Left lobe of liver (tissue), 2 donors: ENCODE data around the gene RNF126. TPM values are rescaled to one million over a fixed set of nuclear protein-coding genes. Genes with fewer than 3 reads are reported as not detected.
A peak's percentile ranks its signal among the peaks of the same experiment; 100 is the strongest.
"Not testable (repeated sequence)": the region's sequence is repeated elsewhere in the genome, so short reads cannot be mapped to it uniquely, and the experiment has no call there.

Experiments
- ATAC-seq: fragments of 200-7000 bp; cut with Tn5 transposase; one replicate; pipeline ENCODE4 v1.9.1; 2020; ENCODE audit warnings: mild to moderate bottlenecking, moderate library complexity
- DNase-seq: peaks from one replicate; pipeline ENCODE4 v3.0.0-alpha.2; 2020; ENCODE audit warnings: low spot score
- total RNA-seq: library from RNA; stranded (reverse); gene quantifications from one replicate; pipeline ENCODE4 v1.2.1, GENCODE V29; 2021
- donor health status: DM: no; HTN: no; CAD: no; lungs with moderate emphysema.
- donor health status: DM: no; HTN: yes; CAD: no.

Gene RNF126
- total RNA-seq, 1 donor from 2014 or later, result 22.2 TPM

- ATAC-seq (no peak), DNase-seq (no peak)
Observed at GRCh38 chr19:686589-687297, 23.7 kb upstream of the RNF126 start.

- no peak for ATAC-seq
- no peak for DNase-seq
Observed at GRCh38 chr19:685454-685931, 22.5 kb upstream of the RNF126 start.

GRCh38 chr19:682678-683320 lies 19.8 kb upstream of the RNF126 start:
- DNase-seq (no peak), ATAC-seq (no peak)

- DNase-seq (peak; percentile 74), ATAC-seq (no peak)
Observed at GRCh38 chr19:681029-682019, 18.3 kb upstream of the RNF126 start.

- ATAC-seq (peak; percentile 91), DNase-seq (peak; percentile 100)
Observed at GRCh38 chr19:680287-681028, 17.4 kb upstream of the RNF126 start.

- peak; percentile 4 for ATAC-seq
- DNase-seq, result peak; percentile 58
Observed at GRCh38 chr19:679418-680286, 16.6 kb upstream of the RNF126 start.

- ATAC-seq, result no peak
- no peak for DNase-seq
Observed at GRCh38 chr19:678791-679388, 15.9 kb upstream of the RNF126 start.

GRCh38 chr19:677601-678436 lies 14.8 kb upstream of the RNF126 start:
- DNase-seq (no peak), ATAC-seq (no peak)

- DNase-seq (no peak), ATAC-seq (no peak)
Observed at GRCh38 chr19:677201-677600, 14.2 kb upstream of the RNF126 start.

GRCh38 chr19:676339-677105 lies 13.5 kb upstream of the RNF126 start, which contains the start of gene FSTL3:
TSS of gene FSTL3 (plus strand) at chr19:676392. CDS start at chr19:676424, 32 bp downstream.
- DNase-seq (no peak), ATAC-seq (no peak)

- no peak for ATAC-seq
- DNase-seq, result no peak
Observed at GRCh38 chr19:676007-676338, 13.0 kb upstream of the RNF126 start.

- DNase-seq (peak; percentile 45), ATAC-seq (no peak)
Observed at GRCh38 chr19:674282-675151, 11.5 kb upstream of the RNF126 start.

GRCh38 chr19:670609-671075 lies 7.6 kb upstream of the RNF126 start:
- DNase-seq, result no peak
- no peak for ATAC-seq

GRCh38 chr19:668675-669434 lies 5.8 kb upstream of the RNF126 start:
- not testable (repeated sequence) for ATAC-seq

GRCh38 chr19:666985-667573 lies 4.1 kb upstream of the RNF126 start:
- DNase-seq, ATAC-seq: not testable (repeated sequence)

More at GRCh38 chr19:668675-669434, 5.8 kb upstream of the RNF126 start:
- not testable (repeated sequence) for DNase-seq
